HepG2 (cell line): Measurements from ENCODE around the gene ALDOA. TPM values are rescaled to one million over a fixed set of nuclear protein-coding genes. Genes with fewer than 3 reads are reported as not detected.

Source experiments
- FOXM1 ChIP-seq: sonication (generic); formaldehyde crosslinking; IDR thresholded peaks from 2 replicates; pipeline ENCODE4 v1.5.0; 2020; ENCODE audit warnings: missing genetic modification reagents
- FUBP1 ChIP-seq: sonication (generic); formaldehyde crosslinking; IDR thresholded peaks from 2 replicates; pipeline ENCODE4 v1.5.1; 2020; ENCODE audit warnings: missing genetic modification reagents, mild to moderate bottlenecking, borderline replicate concordance
- GLI4 ChIP-seq: sonication (generic); formaldehyde crosslinking; IDR thresholded peaks from 2 replicates; pipeline ENCODE4 v1.5.1; 2020; ENCODE audit warnings: missing genetic modification reagents, mild to moderate bottlenecking, moderate library complexity, borderline replicate concordance
- KIAA2018 ChIP-seq: sonication (generic); formaldehyde crosslinking; IDR thresholded peaks from 2 replicates; pipeline ENCODE4 v1.5.0; 2020; ENCODE audit warnings: mild to moderate bottlenecking, missing genetic modification reagents, borderline replicate concordance
- MED8 ChIP-seq: sonication (generic); formaldehyde crosslinking; IDR thresholded peaks from 2 replicates; pipeline ENCODE4 v1.8.1; 2023; ENCODE audit warnings: mild to moderate bottlenecking, missing genetic modification reagents; ENCODE audit not compliant: insufficient replicate concordance
- NAIF1 ChIP-seq: sonication (generic); formaldehyde crosslinking; IDR thresholded peaks from 2 replicates; pipeline ENCODE4 v1.5.0; 2020; ENCODE audit warnings: mild to moderate bottlenecking, missing genetic modification reagents, borderline replicate concordance
- PCBP1 ChIP-seq: fragments of 200-400 bp; formaldehyde crosslinking; IDR thresholded peaks from 2 replicates; pipeline ENCODE4 v1.6.1; 2017; ENCODE audit warnings: mild to moderate bottlenecking, low read depth, low read length, borderline replicate concordance
- RARG ChIP-seq: sonication (generic); formaldehyde crosslinking; IDR thresholded peaks from 2 replicates; pipeline ENCODE4 v1.4.0; 2020; ENCODE audit warnings: low read depth, mild to moderate bottlenecking, missing genetic modification reagents
- REL ChIP-seq: sonication (generic); formaldehyde crosslinking; conservative IDR thresholded peaks from 2 replicates; pipeline ENCODE4 v1.8.0; 2022; ENCODE audit warnings: mild to moderate bottlenecking, missing genetic modification reagents, moderate library complexity
- ZNF224 ChIP-seq: sonication (generic); formaldehyde crosslinking; IDR thresholded peaks from 2 replicates; pipeline ENCODE4 v1.5.0; 2020; ENCODE audit warnings: mild to moderate bottlenecking, missing genetic modification reagents
- ZSCAN12 ChIP-seq: sonication (generic); formaldehyde crosslinking; IDR thresholded peaks from 2 replicates; pipeline ENCODE4 v1.9.0; 2021; ENCODE audit warnings: mild to moderate bottlenecking, missing genetic modification reagents
- polyA plus RNA-seq, 8 experiments: library from polyadenylated mRNA; depleted of rRNA in 3 of 8; stranded (reverse) in 7 of 8; unstranded in 1 of 8; fragments of >200 nt; fragmentation: Illumina TruSeq in 4 of 8; extraction: Trizol in 4 of 8; gene quantifications; 2 replicates each; pipeline versions ENCODE4 v1.2.1 to v1.2.3, GENCODE V29; 2011 to 2016; ENCODE audit warnings: low read depth in 4 of 8, missing spikeins in 1 of 8, mixed read lengths in 1 of 8; ENCODE audit not compliant: insufficient read depth in 1 of 8
- total RNA-seq, 5 experiments: library from RNA; depleted of rRNA; stranded (reverse); fragments of >200 nt; fragmentation: Illumina TruSeq; extraction: Trizol; gene quantifications; 2 replicates each; pipeline ENCODE4 v1.2.3, GENCODE V29; 2016; ENCODE audit warnings: low read depth in 1 of 5
- TF ChIP-seq, protein P1 (sequence below): sonication (generic); formaldehyde crosslinking; IDR thresholded peaks from 2 replicates; pipeline ENCODE4 v1.8.0; 2022; ENCODE audit warnings: mild to moderate bottlenecking, missing genetic modification reagents, moderate library complexity
- TF ChIP-seq, protein P2 (sequence below): sonication (generic); formaldehyde crosslinking; IDR thresholded peaks from 2 replicates; pipeline ENCODE4 v1.5.0; 2020; ENCODE audit warnings: missing genetic modification reagents

ALDOA gene
- total and polyA plus RNA-seq, 2 of the 13 experiments (the other 11 are each of a cell fraction or from before 2014, with no cell fraction given) = 925 to 1,884 TPM

DNA sequence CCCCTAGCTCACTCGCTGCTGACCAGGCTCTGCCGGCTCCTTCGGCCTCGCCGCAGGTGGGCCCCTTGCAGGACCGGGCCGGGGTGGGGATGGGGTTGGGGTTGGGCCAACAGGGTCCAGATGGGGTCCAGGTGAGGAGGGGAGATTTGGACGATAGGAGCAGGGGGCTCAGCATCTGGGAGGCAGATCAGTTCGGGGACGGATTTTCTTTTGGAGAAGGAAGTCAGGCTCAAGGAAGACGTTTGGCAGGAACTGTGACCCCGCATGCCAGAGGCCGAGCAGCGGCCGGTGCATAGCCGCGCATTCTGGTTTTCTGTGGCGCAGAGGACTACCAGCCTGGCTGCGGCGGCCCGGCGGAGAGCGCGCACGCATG lies 845 bp upstream of the ALDOA start (continued):
- no peak for TF ChIP-seq KIAA2018 (CRISPR knock-in tag)
- TF ChIP-seq RARG = peak; percentile 89; the same call in 1 of the 2 replicates
- TF ChIP-seq ZSCAN12 (CRISPR knock-in tag) = 0 out of 2 replicates have a peak, but pooled peaks have one; percentile 70
- TF ChIP-seq GLI4 (CRISPR knock-in tag) = 0 out of 2 replicates have a peak, but pooled peaks have one; percentile 15
- TF ChIP-seq, protein P1, sequence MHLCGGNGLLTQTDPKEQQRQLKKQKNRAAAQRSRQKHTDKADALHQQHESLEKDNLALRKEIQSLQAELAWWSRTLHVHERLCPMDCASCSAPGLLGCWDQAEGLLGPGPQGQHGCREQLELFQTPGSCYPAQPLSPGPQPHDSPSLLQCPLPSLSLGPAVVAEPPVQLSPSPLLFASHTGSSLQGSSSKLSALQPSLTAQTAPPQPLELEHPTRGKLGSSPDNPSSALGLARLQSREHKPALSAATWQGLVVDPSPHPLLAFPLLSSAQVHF = no peak
- 0 out of 2 replicates have a peak, but pooled peaks have one; percentile 41 for TF ChIP-seq FOXM1
- 0 out of 2 replicates have a peak, but pooled peaks have one; percentile 24 for TF ChIP-seq FUBP1
- TF ChIP-seq PCBP1 = 0 out of 2 replicates have a peak, but pooled peaks have one; percentile 9
- TF ChIP-seq MED8 (CRISPR knock-in tag) = no peak
- TF ChIP-seq, protein P2, sequence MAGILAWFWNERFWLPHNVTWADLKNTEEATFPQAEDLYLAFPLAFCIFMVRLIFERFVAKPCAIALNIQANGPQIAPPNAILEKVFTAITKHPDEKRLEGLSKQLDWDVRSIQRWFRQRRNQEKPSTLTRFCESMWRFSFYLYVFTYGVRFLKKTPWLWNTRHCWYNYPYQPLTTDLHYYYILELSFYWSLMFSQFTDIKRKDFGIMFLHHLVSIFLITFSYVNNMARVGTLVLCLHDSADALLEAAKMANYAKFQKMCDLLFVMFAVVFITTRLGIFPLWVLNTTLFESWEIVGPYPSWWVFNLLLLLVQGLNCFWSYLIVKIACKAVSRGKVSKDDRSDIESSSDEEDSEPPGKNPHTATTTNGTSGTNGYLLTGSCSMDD (CRISPR knock-in tag) = 0 out of 2 replicates have a peak, but pooled peaks have one; percentile 63
- TF ChIP-seq REL (CRISPR knock-in tag) = 0 out of 2 replicates have a peak, but pooled peaks have one; percentile 4
- TF ChIP-seq NAIF1 (CRISPR knock-in tag) = peak; percentile 8; the same call in 1 of the 2 replicates
- 0 out of 2 replicates have a peak, but pooled peaks have one; percentile 79 for TF ChIP-seq ZNF224
